ENCODE measurements around the gene NTRK2.

DNA sequence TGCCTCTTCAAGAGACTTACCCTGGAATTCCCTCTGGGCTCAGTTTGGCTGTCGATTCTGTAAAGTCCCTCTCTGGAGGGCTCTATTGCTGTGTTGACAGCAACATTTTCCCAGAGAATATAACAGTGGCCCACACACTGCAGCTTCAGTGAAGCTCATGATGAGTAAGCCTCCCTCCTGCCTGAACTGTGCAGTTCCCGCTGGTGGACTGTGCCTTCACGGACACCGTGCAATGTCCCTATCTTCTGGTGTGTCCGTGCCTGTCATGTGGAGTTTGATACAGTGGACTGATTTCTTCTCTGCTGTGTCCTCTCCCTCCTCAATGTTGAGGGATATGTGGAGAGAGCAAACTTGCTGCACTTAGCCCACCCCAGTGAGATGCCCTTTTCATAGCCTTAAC, 109.0 kb downstream of the NTRK2 start:
- TF ChIP-seq, protein P1, sequence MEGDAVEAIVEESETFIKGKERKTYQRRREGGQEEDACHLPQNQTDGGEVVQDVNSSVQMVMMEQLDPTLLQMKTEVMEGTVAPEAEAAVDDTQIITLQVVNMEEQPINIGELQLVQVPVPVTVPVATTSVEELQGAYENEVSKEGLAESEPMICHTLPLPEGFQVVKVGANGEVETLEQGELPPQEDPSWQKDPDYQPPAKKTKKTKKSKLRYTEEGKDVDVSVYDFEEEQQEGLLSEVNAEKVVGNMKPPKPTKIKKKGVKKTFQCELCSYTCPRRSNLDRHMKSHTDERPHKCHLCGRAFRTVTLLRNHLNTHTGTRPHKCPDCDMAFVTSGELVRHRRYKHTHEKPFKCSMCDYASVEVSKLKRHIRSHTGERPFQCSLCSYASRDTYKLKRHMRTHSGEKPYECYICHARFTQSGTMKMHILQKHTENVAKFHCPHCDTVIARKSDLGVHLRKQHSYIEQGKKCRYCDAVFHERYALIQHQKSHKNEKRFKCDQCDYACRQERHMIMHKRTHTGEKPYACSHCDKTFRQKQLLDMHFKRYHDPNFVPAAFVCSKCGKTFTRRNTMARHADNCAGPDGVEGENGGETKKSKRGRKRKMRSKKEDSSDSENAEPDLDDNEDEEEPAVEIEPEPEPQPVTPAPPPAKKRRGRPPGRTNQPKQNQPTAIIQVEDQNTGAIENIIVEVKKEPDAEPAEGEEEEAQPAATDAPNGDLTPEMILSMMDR (IDR thresholded peaks at IDR 0.05; ENCODE audit: insufficient read depth, low read depth, low read length) = no peak
- no peak for TF ChIP-seq EZH2 (IDR thresholded peaks at IDR 0.05; ENCODE audit: insufficient read depth, low read length)
